ENCODE results near the gene CHST3.
"Not testable (repeated sequence)": the region's sequence is repeated elsewhere in the genome, so short reads cannot be mapped to it uniquely, and the experiment has no call there.

CHST3 gene

DNA sequence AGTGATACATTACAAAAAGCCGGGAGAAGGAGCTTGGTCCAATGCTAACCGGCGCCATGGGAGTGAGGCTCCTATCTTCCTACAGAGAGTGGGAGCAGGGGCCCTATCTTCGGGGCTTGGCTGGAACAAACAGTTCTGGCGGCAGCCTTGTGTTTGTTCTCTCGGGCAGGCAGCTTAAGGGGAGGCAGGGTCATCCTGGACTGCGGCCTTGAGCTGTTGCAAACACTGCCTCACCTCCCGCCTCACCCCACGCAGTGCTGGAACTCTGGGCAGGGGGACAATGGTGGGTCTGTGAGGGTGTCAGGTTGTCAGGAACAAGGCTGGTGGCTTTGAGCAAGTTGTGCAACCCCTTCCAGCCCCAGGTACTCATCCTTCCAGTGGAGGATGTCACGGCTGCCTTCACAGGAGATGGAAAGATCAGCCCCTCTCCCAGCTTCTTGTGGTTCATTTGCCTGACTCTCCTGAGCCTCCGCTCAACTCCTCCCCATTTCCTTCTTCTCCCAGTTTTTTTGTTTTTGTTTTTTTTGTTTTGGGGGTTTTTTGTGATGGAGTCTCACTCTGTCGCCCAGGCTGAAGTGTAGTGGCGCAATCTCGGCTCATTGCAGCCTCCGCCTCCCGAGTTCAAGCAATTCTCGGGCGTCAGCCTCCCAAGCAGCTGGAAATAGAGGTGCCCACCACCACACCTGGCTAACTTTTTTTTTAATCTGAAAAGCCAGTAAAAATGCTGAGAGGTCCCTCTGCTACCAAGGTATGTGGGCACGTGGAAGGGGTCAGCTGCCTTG lies 66.8 kb downstream of the CHST3 start:
- no peaks in the 10 kb centered on the region for H3K36me3 ChIP-seq
- TF ChIP-seq, protein P1, sequence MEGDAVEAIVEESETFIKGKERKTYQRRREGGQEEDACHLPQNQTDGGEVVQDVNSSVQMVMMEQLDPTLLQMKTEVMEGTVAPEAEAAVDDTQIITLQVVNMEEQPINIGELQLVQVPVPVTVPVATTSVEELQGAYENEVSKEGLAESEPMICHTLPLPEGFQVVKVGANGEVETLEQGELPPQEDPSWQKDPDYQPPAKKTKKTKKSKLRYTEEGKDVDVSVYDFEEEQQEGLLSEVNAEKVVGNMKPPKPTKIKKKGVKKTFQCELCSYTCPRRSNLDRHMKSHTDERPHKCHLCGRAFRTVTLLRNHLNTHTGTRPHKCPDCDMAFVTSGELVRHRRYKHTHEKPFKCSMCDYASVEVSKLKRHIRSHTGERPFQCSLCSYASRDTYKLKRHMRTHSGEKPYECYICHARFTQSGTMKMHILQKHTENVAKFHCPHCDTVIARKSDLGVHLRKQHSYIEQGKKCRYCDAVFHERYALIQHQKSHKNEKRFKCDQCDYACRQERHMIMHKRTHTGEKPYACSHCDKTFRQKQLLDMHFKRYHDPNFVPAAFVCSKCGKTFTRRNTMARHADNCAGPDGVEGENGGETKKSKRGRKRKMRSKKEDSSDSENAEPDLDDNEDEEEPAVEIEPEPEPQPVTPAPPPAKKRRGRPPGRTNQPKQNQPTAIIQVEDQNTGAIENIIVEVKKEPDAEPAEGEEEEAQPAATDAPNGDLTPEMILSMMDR (IDR thresholded peaks at IDR 0.05; ENCODE audit: low read depth, low read length): no peak
- no peak for DNase-seq
- no peaks in the 10 kb centered on the region for H3K9me3 ChIP-seq
- no peaks in the 10 kb centered on the region for H3K27me3 ChIP-seq
- no peak overlapping the region for H3K4me3 ChIP-seq (ENCODE audit: low read depth, low read length)
- H3K4me1 ChIP-seq: no peaks in the 10 kb centered on the region

DNA sequence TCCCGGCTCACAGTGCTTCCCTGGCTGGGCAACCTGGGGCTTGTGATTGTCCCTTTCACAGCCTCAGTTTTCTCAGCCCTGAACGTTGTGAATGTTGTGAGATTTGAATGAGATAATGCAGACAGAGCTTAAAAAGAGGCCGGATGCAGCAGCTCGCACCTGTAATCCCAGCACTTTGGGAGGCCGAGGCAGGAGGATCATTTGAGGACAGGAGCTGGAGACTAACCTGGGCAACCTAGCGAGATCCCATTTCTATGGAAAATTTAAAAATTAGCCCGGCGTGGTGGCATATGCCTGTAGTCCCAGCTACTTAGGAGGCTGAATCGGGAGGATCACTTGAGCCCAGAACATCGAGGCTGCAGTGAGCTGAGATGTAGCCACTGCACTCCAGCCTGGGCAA lies 67.5 kb downstream of the CHST3 start:
- Histone ChIP-seq H3K36me3 (no peaks in the 10 kb centered on the region), H3K9me3 (no peaks in the 10 kb centered on the region), H3K27me3 (no peaks in the 10 kb centered on the region), H3K4me1 (no peaks in the 10 kb centered on the region), H3K4me3 (ENCODE audit: low read depth, low read length) (no peak overlapping the region)
- TF ChIP-seq, protein P1 (IDR thresholded peaks at IDR 0.05; ENCODE audit: low read depth, low read length): no peak
- no peak for DNase-seq

DNA sequence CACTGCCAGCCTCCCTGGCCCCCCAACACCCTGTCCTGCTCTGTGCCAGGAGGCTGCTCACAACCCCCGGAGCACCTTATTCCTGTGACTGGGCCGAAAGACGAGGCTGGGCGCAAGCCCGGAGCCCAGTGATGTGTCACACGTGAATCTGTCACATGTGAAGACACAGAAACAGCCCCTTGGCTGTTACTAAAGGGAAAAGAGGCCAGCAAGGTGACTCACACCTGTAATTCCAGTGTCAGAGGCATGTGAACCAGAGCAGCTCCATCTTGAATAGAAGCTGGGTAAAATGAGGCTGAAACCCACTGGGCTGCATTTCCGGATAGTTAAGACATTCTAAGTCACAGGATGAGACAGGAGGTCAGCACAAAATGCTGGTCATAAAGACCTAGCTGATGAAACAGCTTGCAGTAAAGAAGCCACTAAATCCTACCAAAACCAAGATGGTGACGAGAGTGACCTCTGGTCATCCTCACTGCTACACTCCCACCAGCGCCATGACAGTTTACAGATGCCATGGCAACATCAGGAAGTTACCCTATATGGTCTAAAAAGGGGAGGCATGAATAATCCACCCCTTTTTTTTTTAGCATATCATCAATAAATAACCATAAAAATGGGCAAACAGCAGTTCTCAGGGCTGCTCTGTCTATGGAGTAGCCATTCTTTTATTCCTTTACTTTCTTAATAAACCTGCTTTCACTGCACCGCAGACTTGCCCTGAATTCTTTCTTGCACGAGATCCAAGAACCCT lies 68.4 kb downstream of the CHST3 start:
- not testable (repeated sequence) for H3K9me3 ChIP-seq; H3K36me3 ChIP-seq; H3K4me3 ChIP-seq (ENCODE audit: low read depth, low read length); DNase-seq; H3K4me1 ChIP-seq; H3K27me3 ChIP-seq

DNA sequence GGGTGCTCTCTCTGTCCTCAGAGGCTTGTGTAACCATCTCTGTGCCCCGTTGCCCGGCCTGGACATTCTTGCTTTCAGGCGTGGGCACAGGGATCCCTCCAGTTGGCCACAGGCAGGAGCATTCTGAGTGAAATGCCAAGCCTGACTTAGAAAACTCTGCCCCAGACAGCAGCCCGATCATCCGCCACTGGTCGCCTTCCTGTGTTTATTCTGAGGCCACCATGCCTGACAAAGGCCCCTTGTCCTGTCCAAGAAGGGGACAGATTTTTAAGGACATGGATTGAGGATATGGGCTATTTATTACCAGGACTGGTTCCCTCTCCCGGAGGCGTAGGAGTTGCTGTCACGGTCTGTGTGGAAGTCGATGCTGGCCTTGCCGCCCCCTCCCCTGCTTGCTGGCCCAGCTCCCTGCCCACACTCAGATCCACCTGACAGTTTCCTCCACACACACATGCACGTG lies 69.9 kb downstream of the CHST3 start:
- Histone ChIP-seq H3K27me3 (no peaks in the 10 kb centered on the region), H3K4me3 (ENCODE audit: low read depth, low read length) (no peak overlapping the region), H3K9me3 (no peaks in the 10 kb centered on the region), H3K4me1 (no peaks in the 10 kb centered on the region), H3K36me3 (no peaks in the 10 kb centered on the region)
- no peak for DNase-seq
- TF ChIP-seq, protein P1 (IDR thresholded peaks at IDR 0.05; ENCODE audit: low read depth, low read length): no peak

DNA sequence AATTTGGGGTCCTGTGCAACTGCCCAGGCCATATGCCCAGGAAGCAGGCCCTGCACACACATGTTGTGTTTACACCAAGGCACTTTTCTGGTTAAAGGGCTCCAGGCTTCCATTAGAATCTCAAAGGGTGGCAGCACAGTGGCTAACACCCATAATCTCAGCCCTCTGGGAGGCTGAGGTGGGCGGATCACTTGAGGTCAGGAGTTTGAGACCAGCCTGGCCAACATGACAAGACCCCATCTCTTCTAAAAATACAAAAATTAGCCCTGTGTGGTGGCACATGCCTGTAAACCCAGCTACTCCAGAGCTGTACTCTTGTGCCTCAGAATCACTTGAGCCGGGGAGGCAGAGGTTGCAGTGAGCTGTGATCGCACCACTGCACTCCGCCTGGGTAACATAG lies 70.6 kb downstream of the CHST3 start:
- no peak overlapping the region for H3K4me3 ChIP-seq (ENCODE audit: low read depth, low read length)
- no peaks in the 10 kb centered on the region for H3K4me1 ChIP-seq
- H3K27me3 ChIP-seq: no peaks in the 10 kb centered on the region
- TF ChIP-seq, protein P1 (IDR thresholded peaks at IDR 0.05; ENCODE audit: low read depth, low read length): no peak
- H3K9me3 ChIP-seq: no peaks in the 10 kb centered on the region
- no peak for DNase-seq
- no peaks in the 10 kb centered on the region for H3K36me3 ChIP-seq

DNA sequence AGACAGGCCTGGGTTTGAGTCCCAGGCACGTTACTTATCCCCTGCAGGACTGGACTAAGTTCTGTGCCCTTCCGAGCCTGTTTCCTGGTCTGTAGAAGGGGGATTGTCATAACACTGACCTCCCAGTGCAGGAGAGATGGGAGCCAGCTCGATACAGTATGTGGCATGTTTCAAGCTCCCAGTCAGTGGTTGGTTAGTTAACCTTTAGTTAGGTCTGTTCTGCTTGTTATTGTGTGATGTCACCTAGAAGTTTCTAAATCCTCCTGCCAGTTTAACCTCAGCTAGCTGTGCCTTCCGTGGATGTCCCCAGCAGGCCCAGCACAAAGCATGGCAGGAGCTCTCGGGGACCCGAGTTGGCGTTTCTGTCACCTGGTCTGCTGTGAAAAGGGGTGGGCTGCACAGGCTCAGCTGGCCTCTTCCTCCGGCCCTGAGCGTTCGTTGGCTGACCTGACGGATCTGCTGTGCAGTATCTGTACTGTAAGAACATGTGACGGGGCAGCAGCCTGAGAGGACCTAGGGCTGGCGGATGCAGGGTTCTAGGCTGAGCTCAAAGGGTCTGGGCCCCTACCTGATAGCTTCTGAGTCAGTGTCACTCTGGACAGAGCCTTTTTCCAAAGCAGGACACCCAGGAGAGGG lies 71.2 kb downstream of the CHST3 start:
- TF ChIP-seq, protein P1 (IDR thresholded peaks at IDR 0.05; ENCODE audit: low read depth, low read length): no peak
- no peak for DNase-seq

More for the DNA sequence above, 71.2 kb downstream of the CHST3 start:
- no peaks in the 10 kb centered on the region for H3K9me3 ChIP-seq
- no peaks in the 10 kb centered on the region for H3K4me1 ChIP-seq
- no peaks in the 10 kb centered on the region for H3K36me3 ChIP-seq
- no peak overlapping the region for H3K4me3 ChIP-seq (ENCODE audit: low read depth, low read length)
- no peaks in the 10 kb centered on the region for H3K27me3 ChIP-seq
